ENCODE results near the gene RAD17. TPM values are rescaled to one million over a fixed set of nuclear protein-coding genes. Genes with fewer than 3 reads are reported as not detected.
"Not testable (repeated sequence)": the region's sequence is repeated elsewhere in the genome, so short reads cannot be mapped to it uniquely, and the experiment has no call there.

Gene RAD17
- total RNA-seq, 1 experiment from 2014 or later: 21.9 TPM

DNA sequence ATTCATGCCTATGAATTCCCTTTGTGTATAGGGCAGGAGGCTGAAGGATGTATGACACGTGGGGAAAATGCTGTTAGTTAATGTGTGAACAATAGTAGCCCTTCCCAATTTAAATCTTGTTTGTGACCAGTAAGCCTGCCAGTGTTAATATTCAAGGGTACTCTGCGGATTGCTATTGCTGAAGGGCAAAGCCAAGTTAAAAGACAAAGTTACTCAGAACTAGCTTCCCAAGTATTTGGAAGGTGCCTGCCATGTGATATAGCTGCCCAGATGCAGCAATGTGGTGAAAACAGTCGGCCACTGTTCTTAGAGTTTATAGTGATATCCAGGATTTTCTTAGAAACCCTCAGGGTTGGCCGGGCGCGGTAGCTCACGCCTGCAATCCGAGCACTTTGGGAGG, 79.9 kb downstream of the RAD17 start:
- POLR2A ChIA-PET: no interaction called here
- no peak overlapping the region for H3K27ac Mint-ChIP-seq (ENCODE audit: low read depth, unreplicated experiment)
- no peak for TF ChIP-seq CTCF (IDR thresholded peaks at IDR 0.05; ENCODE audit: unreplicated experiment)

DNA sequence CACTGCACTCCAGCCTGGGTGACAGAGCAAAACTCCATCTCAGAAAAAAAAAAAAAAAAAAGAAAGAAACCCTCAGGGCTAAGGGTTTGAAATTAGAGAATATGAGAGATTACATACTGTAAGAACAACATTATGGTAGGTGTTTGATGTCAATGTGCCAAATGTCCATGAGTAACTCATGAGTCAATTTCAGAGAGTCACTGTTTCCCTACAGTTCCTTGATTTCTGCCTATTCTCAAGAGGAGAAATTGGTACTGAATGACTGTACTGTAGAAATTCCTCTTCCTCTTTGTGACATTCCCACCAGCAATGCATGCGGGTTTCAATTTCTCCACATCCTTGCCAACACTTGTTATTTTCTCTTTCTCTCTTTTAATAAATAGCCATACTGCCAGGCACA, 80.5 kb downstream of the RAD17 start:
- intact Hi-C loops (cut with micrococcal nuclease): no loop called here
- Mint-ChIP-seq H3K4me3 (ENCODE audit: unreplicated experiment) (no peak overlapping the region), H3K36me3 (ENCODE audit: insufficient read depth, unreplicated experiment) (no peaks in the 10 kb centered on the region), H3K9me3 (ENCODE audit: unreplicated experiment) (no peaks in the 10 kb centered on the region), H3K27me3 (ENCODE audit: insufficient read depth, unreplicated experiment) (no peaks in the 10 kb centered on the region), H3K27ac (ENCODE audit: low read depth, unreplicated experiment) (no peak overlapping the region), H3K4me1 (ENCODE audit: insufficient read depth, unreplicated experiment) (peaks cover 5% of the 10 kb centered on the region)
- ChIA-PET CTCF (interaction anchor here (0.6 to 0.7 kb wide), 3 partner anchors 25 to 187 kb away, joined by 3 read pairs; no protein-coding TSS in a partner anchor), POLR2A (no interaction called here)
- no TSS peak for BruUV-seq (replicated peaks)
- peak; percentile 93 for DNase-seq (ENCODE audit: unreplicated experiment)
- TF ChIP-seq CTCF (IDR thresholded peaks at IDR 0.05; ENCODE audit: unreplicated experiment): no peak

More for the DNA sequence above, 79.9 kb downstream of the RAD17 start:
- no peaks in the 10 kb centered on the region for H3K9me3 Mint-ChIP-seq (ENCODE audit: unreplicated experiment)
- peaks cover 5% of the 10 kb centered on the region for H3K4me1 Mint-ChIP-seq (ENCODE audit: insufficient read depth, unreplicated experiment)
- no peaks in the 10 kb centered on the region for H3K36me3 Mint-ChIP-seq (ENCODE audit: insufficient read depth, unreplicated experiment)
- CTCF ChIA-PET: interaction anchor here (0.6 to 0.7 kb wide), 2 partner anchors 36 to 186 kb away, joined by 3 read pairs; no protein-coding TSS in a partner anchor
- intact Hi-C loops (cut with micrococcal nuclease): no loop called here
- H3K4me3 Mint-ChIP-seq (ENCODE audit: unreplicated experiment): no peak overlapping the region
- H3K27me3 Mint-ChIP-seq (ENCODE audit: insufficient read depth, unreplicated experiment): no peaks in the 10 kb centered on the region
- DNase-seq (ENCODE audit: unreplicated experiment): no peak
- no TSS peak for BruUV-seq (replicated peaks)

GRCh38 chr5:69450527-69450926, 80.9 kb downstream of the RAD17 start:
- H3K36me3 Mint-ChIP-seq (ENCODE audit: insufficient read depth, unreplicated experiment); BruUV-seq (replicated peaks); H3K27me3 Mint-ChIP-seq (ENCODE audit: insufficient read depth, unreplicated experiment); H3K4me1 Mint-ChIP-seq (ENCODE audit: insufficient read depth, unreplicated experiment); POLR2A ChIA-PET; H3K4me3 Mint-ChIP-seq (ENCODE audit: unreplicated experiment); H3K9me3 Mint-ChIP-seq (ENCODE audit: unreplicated experiment); H3K27ac Mint-ChIP-seq (ENCODE audit: low read depth, unreplicated experiment); intact Hi-C loops (cut with micrococcal nuclease): not testable (repeated sequence)
- peak; percentile 19 for DNase-seq (ENCODE audit: unreplicated experiment)
- CTCF ChIA-PET: interaction anchor here (0.6 kb wide), 2 partner anchors 26 to 60 kb away, joined by 3 to 4 read pairs; no protein-coding TSS in a partner anchor

GRCh38 chr5:69451941-69452647, 82.5 kb downstream of the RAD17 start:
- ChIA-PET POLR2A (interaction anchor here (1.0 kb wide), 1 partner anchor 294 kb away, joined by 4 read pairs; no protein-coding TSS in a partner anchor), CTCF (interaction anchor here (0.6 kb wide), 1 partner anchor 60 kb away, joined by 4 read pairs; no protein-coding TSS in a partner anchor)
- no TSS peak for BruUV-seq (replicated peaks)
- H3K4me1 Mint-ChIP-seq (ENCODE audit: insufficient read depth, unreplicated experiment): peaks cover 5% of the 10 kb centered on the region
- H3K27me3 Mint-ChIP-seq (ENCODE audit: insufficient read depth, unreplicated experiment): no peaks in the 10 kb centered on the region
- no peak for DNase-seq (ENCODE audit: unreplicated experiment)
- H3K36me3 Mint-ChIP-seq (ENCODE audit: insufficient read depth, unreplicated experiment): no peaks in the 10 kb centered on the region
- no peaks in the 10 kb centered on the region for H3K9me3 Mint-ChIP-seq (ENCODE audit: unreplicated experiment)
- H3K27ac Mint-ChIP-seq (ENCODE audit: low read depth, unreplicated experiment): no peak overlapping the region
- TF ChIP-seq CTCF (IDR thresholded peaks at IDR 0.05; ENCODE audit: unreplicated experiment): no peak
- H3K4me3 Mint-ChIP-seq (ENCODE audit: unreplicated experiment): no peak overlapping the region
- intact Hi-C loops (cut with micrococcal nuclease): no loop called here

DNA sequence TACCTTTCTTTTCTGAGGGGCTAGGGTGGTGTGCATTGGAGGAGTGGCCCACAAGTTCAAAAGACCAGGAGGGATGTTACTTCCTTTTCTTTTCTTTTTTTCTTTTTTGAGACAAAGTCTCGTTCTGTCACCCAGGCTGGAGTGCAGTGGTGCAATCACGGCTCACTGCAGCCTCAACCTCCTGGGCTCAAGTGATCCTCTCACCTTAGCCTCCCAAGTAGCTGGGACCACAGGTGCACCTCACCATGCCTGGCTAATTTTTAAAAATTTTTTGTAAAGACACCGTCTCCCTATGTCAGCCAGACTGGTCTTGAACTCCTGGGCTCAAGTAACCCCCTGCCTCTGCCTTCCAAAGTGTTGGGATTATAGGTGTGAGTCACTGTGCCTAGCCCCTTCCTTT, 83.9 kb downstream of the RAD17 start:
- POLR2A ChIA-PET; DNase-seq (ENCODE audit: unreplicated experiment); BruUV-seq (replicated peaks); H3K36me3 Mint-ChIP-seq (ENCODE audit: insufficient read depth, unreplicated experiment); H3K9me3 Mint-ChIP-seq (ENCODE audit: unreplicated experiment); H3K27ac Mint-ChIP-seq (ENCODE audit: low read depth, unreplicated experiment); H3K4me3 Mint-ChIP-seq (ENCODE audit: unreplicated experiment); intact Hi-C loops (cut with micrococcal nuclease); H3K27me3 Mint-ChIP-seq (ENCODE audit: insufficient read depth, unreplicated experiment); H3K4me1 Mint-ChIP-seq (ENCODE audit: insufficient read depth, unreplicated experiment): not testable (repeated sequence)
- CTCF ChIA-PET: interaction anchor here (0.7 kb wide), 1 partner anchor 1946 kb away, joined by 3 read pairs; no protein-coding TSS in a partner anchor
